ENCODE results near the gene SLC12A2.

GRCh38 chr5:128213833-128214232 is 130.3 kb downstream of the SLC12A2 start:
- TF ChIP-seq POLR2A (IDR thresholded peaks at IDR 0.05) (no peak), CTCF (IDR thresholded peaks at IDR 0.05) (no peak)

All from uterus (tissue), 2 donors.